Gastrocnemius medialis (tissue), 4 donors: ENCODE results near the gene RALGAPB. TPM values are rescaled to one million over a fixed set of nuclear protein-coding genes. Genes with fewer than 3 reads are reported as not detected.
"Not testable (repeated sequence)": the region's sequence is repeated elsewhere in the genome, so short reads cannot be mapped to it uniquely, and the experiment has no call there.

ENCODE experiments used
- ATAC-seq, 2 donors: fragments of 150-250 bp; one replicate each; pipeline ENCODE4 v1.9.1; 2016
- DNase-seq, 2 donors: peaks; one replicate each; pipeline ENCODE4 v3.0.0-alpha.2; 2019
- H3K27ac ChIP-seq, 4 donors: fragments of 200-600 bp; sonication (generic); 1 replicate in 1 of 4; 2 replicates in 3 of 4; pipeline ENCODE4 v1.5.1; 2016 to 2018; ENCODE audit warnings: mild to moderate bottlenecking in 2 of 4, moderate library complexity in 1 of 4
- H3K27me3 ChIP-seq, 3 donors: fragments of 200-600 bp; sonication (generic) in 2 of 3; 1 replicate in 1 of 3; 2 replicates in 2 of 3; pipeline versions ENCODE4 v1.5.1 to v1.6.0; 2016 to 2019; ENCODE audit warnings: mild to moderate bottlenecking in 1 of 3, moderate library complexity in 1 of 3
- H3K36me3 ChIP-seq, 2 donors: fragments of 200-600 bp; sonication (generic) in 1 of 2; one replicate each; pipeline ENCODE4 v1.5.1; 2017 to 2018
- H3K4me1 ChIP-seq, 2 donors: fragments of 200-600 bp; sonication (generic) in 1 of 2; one replicate each; pipeline ENCODE4 v1.5.1; 2016 to 2017; ENCODE audit warnings: mild to moderate bottlenecking in 2 of 2
- H3K4me3 ChIP-seq, 4 donors: fragments of 200-600 bp; sonication (generic) in 3 of 4; 1 replicate in 1 of 4; 2 replicates in 3 of 4; pipeline ENCODE4 v1.5.1; 2016 to 2019; ENCODE audit warnings: mild to moderate bottlenecking in 2 of 4
- H3K9me3 ChIP-seq, 3 donors: fragments of 200-600 bp; sonication (generic) in 2 of 3; 1 replicate in 1 of 3; 2 replicates in 2 of 3; pipeline ENCODE4 v1.5.1; 2016 to 2019
- CTCF ChIP-seq, 5 experiments: fragments of 450-650 bp in 3 of 5; fragments of 200-600 bp in 2 of 5; sonication (generic) in 2 of 5; IDR thresholded peaks in 4 of 5; conservative IDR thresholded peaks in 1 of 5; 1 replicate in 4 of 5; 2 replicates in 1 of 5; pipeline ENCODE4 v1.5.1; 2016 to 2019; ENCODE audit warnings: antibody characterized with exemption in 5 of 5, mild to moderate bottlenecking in 3 of 5, moderate library complexity in 3 of 5
- POLR2A ChIP-seq, 2 donors: fragments of 450-650 bp; IDR thresholded peaks; one replicate each; pipeline ENCODE4 v1.6.1; 2017; ENCODE audit warnings: antibody characterized with exemption in 2 of 2, mild to moderate bottlenecking in 2 of 2, moderate library complexity in 2 of 2
- in situ Hi-C, 4 donors: fragments of 200-750 bp; cut with MboI; loops; one replicate each; pipeline versions ENCODE4 v1.15.0 to v1.8.0; 2017; ENCODE audit warnings: low sequenced_read_pairs in 4 of 4
- intact Hi-C: fragments of 100-400 bp; cut with DNase I; formaldehyde crosslinking; loops from one replicate; pipeline ENCODE4 v1.15.1; 2023; ENCODE audit warnings: low total_unique reads
- total RNA-seq, 4 donors: library from RNA; depleted of rRNA; stranded (reverse); fragments of >200 nt; gene quantifications; one replicate each; pipeline versions ENCODE4 v1.1.0 to v1.2.3, GENCODE V29; 2016

RALGAPB gene
- total RNA-seq, 4 donors from 2014 or later, result 23.2 to 28.8 (median 26.0) TPM

- H3K27ac ChIP-seq, result no peak overlapping the region
- TF ChIP-seq CTCF (IDR thresholded peaks at IDR 0.05 in 4 of 5, conservative IDR thresholded peaks at IDR 0.05 in 1 of 5) (no peak), POLR2A (IDR thresholded peaks at IDR 0.05) (no peak)
- intact Hi-C loops, result no loop called here
- DNase-seq (no peak), ATAC-seq (no peak)
- in situ Hi-C loops, result no loop called here
- H3K9me3 ChIP-seq, result no peaks in the 10 kb centered on the region
- no peaks in the 10 kb centered on the region for H3K27me3 ChIP-seq
- H3K36me3 ChIP-seq, result peaks cover 0 to 53% of the 10 kb centered on the region in 2 donors
- H3K4me1 ChIP-seq, result no peaks in the 10 kb centered on the region
- H3K4me3 ChIP-seq, result no peak overlapping the region
These were observed 31.9 kb downstream of the RALGAPB start for GRCh38 chr20:38504368-38505090.

GRCh38 chr20:38505091-38505455, 32.4 kb downstream of the RALGAPB start:
- in situ Hi-C loops (no loop called here), intact Hi-C loops (no loop called here)
- no peaks in the 10 kb centered on the region for H3K27me3 ChIP-seq
- ATAC-seq (no peak), DNase-seq (no peak)
- H3K4me1 ChIP-seq, result no peaks in the 10 kb centered on the region
- H3K36me3 ChIP-seq, result peaks cover 0 to 48% of the 10 kb centered on the region in 2 donors
- no peaks in the 10 kb centered on the region for H3K9me3 ChIP-seq
- no peak overlapping the region for H3K4me3 ChIP-seq
- no peak for TF ChIP-seq POLR2A (IDR thresholded peaks at IDR 0.05)
- TF ChIP-seq CTCF (IDR thresholded peaks at IDR 0.05 in 4 of 5, conservative IDR thresholded peaks at IDR 0.05 in 1 of 5), result no peak
- no peak overlapping the region for H3K27ac ChIP-seq

GRCh38 chr20:38511726-38512125, 39.1 kb downstream of the RALGAPB start:
- in situ Hi-C loops, DNase-seq, H3K27me3 ChIP-seq, H3K27ac ChIP-seq, ATAC-seq, H3K9me3 ChIP-seq, H3K4me3 ChIP-seq, intact Hi-C loops, H3K4me1 ChIP-seq: not testable (repeated sequence)
- peaks cover 0 to 13% of the 10 kb centered on the region in 2 donors for H3K36me3 ChIP-seq

- peaks cover 0 to 26% of the 10 kb centered on the region in 2 donors for H3K36me3 ChIP-seq
These were observed 41.5 kb downstream of the RALGAPB start for GRCh38 chr20:38514185-38514584.

GRCh38 chr20:38514947-38515346, 42.3 kb downstream of the RALGAPB start:
- ATAC-seq, result no peak
- in situ Hi-C loops (no loop called here), intact Hi-C loops (no loop called here)
- H3K27me3 ChIP-seq, result no peaks in the 10 kb centered on the region
- no peak overlapping the region for H3K4me3 ChIP-seq
- DNase-seq, result no peak
- no peaks in the 10 kb centered on the region for H3K9me3 ChIP-seq
- peaks cover 0 to 27% of the 10 kb centered on the region in 2 donors for H3K36me3 ChIP-seq
- no peaks in the 10 kb centered on the region for H3K4me1 ChIP-seq
- no peak overlapping the region for H3K27ac ChIP-seq
- TF ChIP-seq CTCF (IDR thresholded peaks at IDR 0.05 in 4 of 5, conservative IDR thresholded peaks at IDR 0.05 in 1 of 5) (no peak), POLR2A (IDR thresholded peaks at IDR 0.05) (no peak)

More at GRCh38 chr20:38514185-38514584, 41.5 kb downstream of the RALGAPB start:
- H3K4me3 ChIP-seq, result no peak overlapping the region
- H3K27me3 ChIP-seq, result no peaks in the 10 kb centered on the region
- ATAC-seq (no peak), DNase-seq (no peak)
- no peak overlapping the region for H3K27ac ChIP-seq
- no peaks in the 10 kb centered on the region for H3K4me1 ChIP-seq
- TF ChIP-seq POLR2A (IDR thresholded peaks at IDR 0.05), result no peak
- no peak for TF ChIP-seq CTCF (IDR thresholded peaks at IDR 0.05 in 4 of 5, conservative IDR thresholded peaks at IDR 0.05 in 1 of 5)
- in situ Hi-C loops (no loop called here), intact Hi-C loops (no loop called here)
- no peaks in the 10 kb centered on the region for H3K9me3 ChIP-seq
